IMR-90 (cell line): ENCODE data around the gene KLHL29.

Experiments used
- BHLHE40 ChIP-seq: fragments of 150-350 bp; IDR thresholded peaks from 2 replicates; pipeline ENCODE4 v1.6.1; 2016; ENCODE audit warnings: mild to moderate bottlenecking, low read depth, low read length
- CEBPB ChIP-seq: IDR thresholded peaks from 2 replicates; pipeline ENCODE4 v1.6.1; 2012; ENCODE audit warnings: low read depth, low read length, improper control_type of control experiment
- CHD1 ChIP-seq: IDR thresholded peaks from 2 replicates; pipeline ENCODE4 v1.6.1; 2012; ENCODE audit warnings: low read depth, low read length, improper control_type of control experiment
- CTCF ChIP-seq: conservative IDR thresholded peaks from 2 replicates; pipeline ENCODE4 v1.5.1; 2012; ENCODE audit warnings: mild to moderate bottlenecking, low read depth, low read length, improper control_type of control experiment
- FOS ChIP-seq: fragments of 150-350 bp; IDR thresholded peaks from 2 replicates; pipeline ENCODE4 v1.6.1; 2016; ENCODE audit warnings: low read depth, low read length
- MAFK ChIP-seq: IDR thresholded peaks from 2 replicates; pipeline ENCODE4 v1.6.1; 2012; ENCODE audit warnings: low read depth, low read length, improper control_type of control experiment
- MAZ ChIP-seq: IDR thresholded peaks from 2 replicates; pipeline ENCODE4 v1.6.1; 2012; ENCODE audit warnings: low read depth, mild to moderate bottlenecking, low read length, improper control_type of control experiment, moderate library complexity, borderline replicate concordance
- POLR2A ChIP-seq: IDR thresholded peaks from 2 replicates; pipeline ENCODE4 v1.6.1; 2012; ENCODE audit warnings: mild to moderate bottlenecking, low read depth, low read length
- RAD21 ChIP-seq: IDR thresholded peaks from 2 replicates; pipeline ENCODE4 v1.6.1; 2012; ENCODE audit warnings: low read length, improper control_type of control experiment
- RCOR1 ChIP-seq: IDR thresholded peaks from 2 replicates; pipeline ENCODE4 v1.6.1; 2012; ENCODE audit warnings: mild to moderate bottlenecking, low read length, improper control_type of control experiment; ENCODE audit not compliant: insufficient replicate concordance
- RFX5 ChIP-seq: IDR thresholded peaks from 2 replicates; pipeline ENCODE4 v1.8.0; 2012; ENCODE audit warnings: low read depth, mild to moderate bottlenecking, low read length, moderate library complexity
- SMC3 ChIP-seq: fragments of 150-350 bp; IDR thresholded peaks from 2 replicates; pipeline ENCODE4 v1.6.1; 2016; ENCODE audit warnings: low read depth, mild to moderate bottlenecking, antibody characterized with exemption, low read length, moderate library complexity
- USF2 ChIP-seq: fragments of 150-350 bp; IDR thresholded peaks from 2 replicates; pipeline ENCODE4 v1.6.1; 2017; ENCODE audit warnings: mild to moderate bottlenecking, antibody characterized with exemption, low read length, low read depth

- no peak for TF ChIP-seq CTCF
- no peak for TF ChIP-seq FOS
- TF ChIP-seq RFX5, result no peak
- no peak for TF ChIP-seq POLR2A
- no peak for TF ChIP-seq CEBPB
- no peak for TF ChIP-seq RCOR1
- no peak for TF ChIP-seq MAFK
- no peak for TF ChIP-seq RAD21
- no peak for TF ChIP-seq BHLHE40
- TF ChIP-seq SMC3, result no peak
- TF ChIP-seq MAZ, result no peak
- no peak for TF ChIP-seq CHD1
- no peak for TF ChIP-seq USF2
Measured at GRCh38 chr2:23583467-23583866, 198.5 kb downstream of the KLHL29 start.
